K562 (cell line): ENCODE results near the gene CBX2. TPM values are rescaled to one million over a fixed set of nuclear protein-coding genes. Genes with fewer than 3 reads are reported as not detected.
A peak's percentile ranks its signal among the peaks of the same experiment; 100 is the strongest.

Experiments used
- ELF4 ChIP-seq: fragments of 450-650 bp; formaldehyde crosslinking; IDR thresholded peaks from 2 replicates; pipeline ENCODE4 v1.4.0; 2022; ENCODE audit warnings: missing genetic modification characterization
- POLR2B ChIP-seq: fragments of 450-650 bp; IDR thresholded peaks from 2 replicates; pipeline ENCODE4 v1.6.1; 2018; ENCODE audit warnings: low read depth; ENCODE audit not compliant: partially characterized antibody
- SIRT6 ChIP-seq: IDR thresholded peaks from one replicate; pipeline ENCODE4 v1.6.1; 2012; ENCODE audit warnings: low read depth, mild to moderate bottlenecking, control low read depth, inconsistent platforms, low read length, moderate library complexity
- TARDBP ChIP-seq: fragments of 450-650 bp; IDR thresholded peaks from 2 replicates; pipeline ENCODE4 v1.6.1; 2016
- TRIM28 ChIP-seq: fragments of 450-650 bp; IDR thresholded peaks from 2 replicates; pipeline ENCODE4 v1.6.1; 2017
- ZNF717 ChIP-seq: fragments of 250-450 bp; sonication (Bioruptor Pico); IDR thresholded peaks from 2 replicates; pipeline ENCODE4 v1.5.0; 2021
- ZSCAN32 ChIP-seq: fragments of 450-650 bp; formaldehyde crosslinking; IDR thresholded peaks from 2 replicates; pipeline ENCODE4 v1.4.0; 2020; ENCODE audit warnings: mild to moderate bottlenecking, moderate library complexity
- polyA plus RNA-seq, 8 experiments: library from polyadenylated mRNA; depleted of rRNA in 4 of 8; stranded (reverse) in 5 of 8; unstranded in 3 of 8; fragments of >200 nt; fragmentation: Nextera tagmentation in 2 of 8; fragmentation: Illumina TruSeq in 1 of 8; extraction: Ambion mirVana in 2 of 8; extraction: Trizol in 1 of 8; gene quantifications; 2 replicates each; pipeline versions ENCODE4 v1.2.1 to v1.2.3, GENCODE V29; 2011 to 2014; ENCODE audit warnings: inconsistent platforms in 1 of 8, missing spikeins in 1 of 8
- total RNA-seq, 7 experiments: library from RNA; depleted of rRNA in 6 of 7; stranded (reverse); fragments of >200 nt in 6 of 7; fragmentation: Illumina TruSeq in 2 of 7; extraction: Trizol in 2 of 7; gene quantifications; 2 replicates each; pipeline versions ENCODE4 v1.2.1 to v1.2.3, GENCODE V29; 2011 to 2021; ENCODE audit warnings: low replicate concordance in 1 of 7
- TF ChIP-seq, protein P1 (sequence below): fragments of 450-650 bp; formaldehyde crosslinking; IDR thresholded peaks from 2 replicates; pipeline ENCODE4 v1.4.0; 2020; ENCODE audit warnings: mild to moderate bottlenecking, mixed read lengths
- TF ChIP-seq, protein P2 (sequence below): fragments of 200-800 bp; sonication (Bioruptor generic); IDR thresholded peaks from 2 replicates; pipeline ENCODE4 v1.6.1; 2017; ENCODE audit warnings: missing genetic modification characterization, missing compliant biosample characterization
- TF ChIP-seq, protein P3 (sequence below), 2 experiments: fragments of 450-650 bp; conservative IDR thresholded peaks; 2 replicates each; pipeline ENCODE4 v1.6.1; 2017; ENCODE audit warnings: mild to moderate bottlenecking in 2 of 2, moderate library complexity in 2 of 2
- TF ChIP-seq, protein P4 (sequence below): sonication (generic); formaldehyde crosslinking; IDR thresholded peaks from 2 replicates; pipeline ENCODE4 v1.8.0; 2022; ENCODE audit warnings: mild to moderate bottlenecking, missing genetic modification reagents
- TF ChIP-seq, protein P5 (sequence below): fragments of 450-650 bp; IDR thresholded peaks from 2 replicates; pipeline ENCODE4 v1.6.1; 2017; ENCODE audit warnings: antibody characterized with exemption, mild to moderate bottlenecking

Gene CBX2
- total and polyA plus RNA-seq, 9 of the 15 experiments (the other 6 are each of a cell fraction or from before 2014, with no cell fraction given): 0.66 to 26.9 (median 13.9) TPM

DNA sequence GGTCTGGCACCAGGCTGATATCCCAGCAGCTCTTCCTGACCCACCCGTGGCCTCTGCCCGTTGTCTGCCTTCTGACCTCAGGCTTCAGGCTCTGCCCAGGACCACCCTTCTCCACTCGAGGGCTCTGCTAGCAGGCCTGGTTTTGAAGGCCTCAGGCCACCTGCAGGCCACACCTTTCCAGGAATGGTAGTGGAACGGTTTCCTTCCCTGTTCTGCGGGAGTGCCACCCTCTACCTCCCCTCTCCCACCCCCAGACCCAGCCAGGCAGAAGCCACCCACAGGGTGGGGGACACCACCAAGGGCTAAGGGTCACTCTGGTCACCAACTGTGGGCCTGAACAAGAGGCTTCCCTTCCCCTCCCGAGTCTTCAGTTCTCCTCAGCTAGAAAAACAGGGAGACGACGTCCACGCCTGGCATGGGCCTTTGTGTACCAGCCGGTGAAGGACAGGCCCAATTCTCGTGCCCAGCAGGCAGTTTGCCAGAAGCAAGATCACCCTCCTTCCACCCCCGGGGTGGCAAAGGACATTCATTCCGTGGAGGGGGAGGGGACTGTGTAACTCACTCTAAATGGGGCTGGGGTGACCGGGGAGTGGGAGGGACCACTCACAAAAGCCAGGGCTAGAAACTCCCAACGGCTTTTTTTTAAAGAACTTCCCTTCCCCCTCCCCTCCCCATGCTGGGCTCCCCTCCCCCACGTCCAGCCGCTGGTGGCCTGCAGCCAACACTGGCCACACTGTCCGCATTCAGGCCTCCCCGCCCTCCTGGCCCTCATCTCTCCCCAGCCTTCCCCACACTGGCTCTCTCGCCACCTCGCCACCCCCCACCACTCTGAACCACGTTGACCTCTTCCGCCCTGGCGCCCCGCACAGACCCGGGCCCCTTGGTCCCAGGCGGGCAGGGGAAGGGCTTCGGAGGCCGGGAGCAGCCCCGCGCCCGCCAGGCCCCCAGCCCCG, 53.6 kb downstream of the CBX2 start (continued):
- TF ChIP-seq, protein P1, sequence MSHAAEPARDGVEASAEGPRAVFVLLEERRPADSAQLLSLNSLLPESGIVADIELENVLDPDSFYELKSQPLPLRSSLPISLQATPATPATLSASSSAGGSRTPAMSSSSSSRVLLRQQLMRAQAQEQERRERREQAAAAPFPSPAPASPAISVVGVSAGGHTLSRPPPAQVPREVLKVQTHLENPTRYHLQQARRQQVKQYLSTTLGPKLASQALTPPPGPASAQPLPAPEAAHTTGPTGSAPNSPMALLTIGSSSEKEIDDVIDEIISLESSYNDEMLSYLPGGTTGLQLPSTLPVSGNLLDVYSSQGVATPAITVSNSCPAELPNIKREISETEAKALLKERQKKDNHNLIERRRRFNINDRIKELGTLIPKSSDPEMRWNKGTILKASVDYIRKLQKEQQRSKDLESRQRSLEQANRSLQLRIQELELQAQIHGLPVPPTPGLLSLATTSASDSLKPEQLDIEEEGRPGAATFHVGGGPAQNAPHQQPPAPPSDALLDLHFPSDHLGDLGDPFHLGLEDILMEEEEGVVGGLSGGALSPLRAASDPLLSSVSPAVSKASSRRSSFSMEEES: no peak
- TF ChIP-seq SIRT6 (no peak), ELF4 (CRISPR knock-in tag) (peak; percentile 59; the same call in 1 of the 2 replicates), ZSCAN32 (no peak), ZNF717 (peak; percentile 59; the same call in 1 of the 2 replicates), TRIM28 (no peak), TARDBP (no peak), POLR2B (peak; percentile 47)
- TF ChIP-seq, protein P2, sequence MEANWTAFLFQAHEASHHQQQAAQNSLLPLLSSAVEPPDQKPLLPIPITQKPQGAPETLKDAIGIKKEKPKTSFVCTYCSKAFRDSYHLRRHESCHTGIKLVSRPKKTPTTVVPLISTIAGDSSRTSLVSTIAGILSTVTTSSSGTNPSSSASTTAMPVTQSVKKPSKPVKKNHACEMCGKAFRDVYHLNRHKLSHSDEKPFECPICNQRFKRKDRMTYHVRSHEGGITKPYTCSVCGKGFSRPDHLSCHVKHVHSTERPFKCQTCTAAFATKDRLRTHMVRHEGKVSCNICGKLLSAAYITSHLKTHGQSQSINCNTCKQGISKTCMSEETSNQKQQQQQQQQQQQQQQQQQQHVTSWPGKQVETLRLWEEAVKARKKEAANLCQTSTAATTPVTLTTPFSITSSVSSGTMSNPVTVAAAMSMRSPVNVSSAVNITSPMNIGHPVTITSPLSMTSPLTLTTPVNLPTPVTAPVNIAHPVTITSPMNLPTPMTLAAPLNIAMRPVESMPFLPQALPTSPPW (CRISPR knock-in tag): peak; percentile 96
- TF ChIP-seq, protein P3, sequence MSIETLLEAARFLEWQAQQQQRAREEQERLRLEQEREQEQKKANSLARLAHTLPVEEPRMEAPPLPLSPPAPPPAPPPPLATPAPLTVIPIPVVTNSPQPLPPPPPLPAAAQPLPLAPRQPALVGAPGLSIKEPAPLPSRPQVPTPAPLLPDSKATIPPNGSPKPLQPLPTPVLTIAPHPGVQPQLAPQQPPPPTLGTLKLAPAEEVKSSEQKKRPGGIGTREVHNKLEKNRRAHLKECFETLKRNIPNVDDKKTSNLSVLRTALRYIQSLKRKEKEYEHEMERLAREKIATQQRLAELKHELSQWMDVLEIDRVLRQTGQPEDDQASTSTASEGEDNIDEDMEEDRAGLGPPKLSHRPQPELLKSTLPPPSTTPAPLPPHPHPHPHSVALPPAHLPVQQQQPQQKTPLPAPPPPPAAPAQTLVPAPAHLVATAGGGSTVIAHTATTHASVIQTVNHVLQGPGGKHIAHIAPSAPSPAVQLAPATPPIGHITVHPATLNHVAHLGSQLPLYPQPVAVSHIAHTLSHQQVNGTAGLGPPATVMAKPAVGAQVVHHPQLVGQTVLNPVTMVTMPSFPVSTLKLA (conservative IDR thresholded peaks at IDR 0.05): peak in 1 of 2 experiments; percentile 31; a peak in 3 of 4 replicates
- TF ChIP-seq, protein P4, sequence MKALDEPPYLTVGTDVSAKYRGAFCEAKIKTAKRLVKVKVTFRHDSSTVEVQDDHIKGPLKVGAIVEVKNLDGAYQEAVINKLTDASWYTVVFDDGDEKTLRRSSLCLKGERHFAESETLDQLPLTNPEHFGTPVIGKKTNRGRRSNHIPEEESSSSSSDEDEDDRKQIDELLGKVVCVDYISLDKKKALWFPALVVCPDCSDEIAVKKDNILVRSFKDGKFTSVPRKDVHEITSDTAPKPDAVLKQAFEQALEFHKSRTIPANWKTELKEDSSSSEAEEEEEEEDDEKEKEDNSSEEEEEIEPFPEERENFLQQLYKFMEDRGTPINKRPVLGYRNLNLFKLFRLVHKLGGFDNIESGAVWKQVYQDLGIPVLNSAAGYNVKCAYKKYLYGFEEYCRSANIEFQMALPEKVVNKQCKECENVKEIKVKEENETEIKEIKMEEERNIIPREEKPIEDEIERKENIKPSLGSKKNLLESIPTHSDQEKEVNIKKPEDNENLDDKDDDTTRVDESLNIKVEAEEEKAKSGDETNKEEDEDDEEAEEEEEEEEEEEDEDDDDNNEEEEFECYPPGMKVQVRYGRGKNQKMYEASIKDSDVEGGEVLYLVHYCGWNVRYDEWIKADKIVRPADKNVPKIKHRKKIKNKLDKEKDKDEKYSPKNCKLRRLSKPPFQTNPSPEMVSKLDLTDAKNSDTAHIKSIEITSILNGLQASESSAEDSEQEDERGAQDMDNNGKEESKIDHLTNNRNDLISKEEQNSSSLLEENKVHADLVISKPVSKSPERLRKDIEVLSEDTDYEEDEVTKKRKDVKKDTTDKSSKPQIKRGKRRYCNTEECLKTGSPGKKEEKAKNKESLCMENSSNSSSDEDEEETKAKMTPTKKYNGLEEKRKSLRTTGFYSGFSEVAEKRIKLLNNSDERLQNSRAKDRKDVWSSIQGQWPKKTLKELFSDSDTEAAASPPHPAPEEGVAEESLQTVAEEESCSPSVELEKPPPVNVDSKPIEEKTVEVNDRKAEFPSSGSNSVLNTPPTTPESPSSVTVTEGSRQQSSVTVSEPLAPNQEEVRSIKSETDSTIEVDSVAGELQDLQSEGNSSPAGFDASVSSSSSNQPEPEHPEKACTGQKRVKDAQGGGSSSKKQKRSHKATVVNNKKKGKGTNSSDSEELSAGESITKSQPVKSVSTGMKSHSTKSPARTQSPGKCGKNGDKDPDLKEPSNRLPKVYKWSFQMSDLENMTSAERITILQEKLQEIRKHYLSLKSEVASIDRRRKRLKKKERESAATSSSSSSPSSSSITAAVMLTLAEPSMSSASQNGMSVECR (CRISPR knock-in tag): 0 out of 2 replicates have a peak, but pooled peaks have one; percentile 3
- TF ChIP-seq, protein P5, sequence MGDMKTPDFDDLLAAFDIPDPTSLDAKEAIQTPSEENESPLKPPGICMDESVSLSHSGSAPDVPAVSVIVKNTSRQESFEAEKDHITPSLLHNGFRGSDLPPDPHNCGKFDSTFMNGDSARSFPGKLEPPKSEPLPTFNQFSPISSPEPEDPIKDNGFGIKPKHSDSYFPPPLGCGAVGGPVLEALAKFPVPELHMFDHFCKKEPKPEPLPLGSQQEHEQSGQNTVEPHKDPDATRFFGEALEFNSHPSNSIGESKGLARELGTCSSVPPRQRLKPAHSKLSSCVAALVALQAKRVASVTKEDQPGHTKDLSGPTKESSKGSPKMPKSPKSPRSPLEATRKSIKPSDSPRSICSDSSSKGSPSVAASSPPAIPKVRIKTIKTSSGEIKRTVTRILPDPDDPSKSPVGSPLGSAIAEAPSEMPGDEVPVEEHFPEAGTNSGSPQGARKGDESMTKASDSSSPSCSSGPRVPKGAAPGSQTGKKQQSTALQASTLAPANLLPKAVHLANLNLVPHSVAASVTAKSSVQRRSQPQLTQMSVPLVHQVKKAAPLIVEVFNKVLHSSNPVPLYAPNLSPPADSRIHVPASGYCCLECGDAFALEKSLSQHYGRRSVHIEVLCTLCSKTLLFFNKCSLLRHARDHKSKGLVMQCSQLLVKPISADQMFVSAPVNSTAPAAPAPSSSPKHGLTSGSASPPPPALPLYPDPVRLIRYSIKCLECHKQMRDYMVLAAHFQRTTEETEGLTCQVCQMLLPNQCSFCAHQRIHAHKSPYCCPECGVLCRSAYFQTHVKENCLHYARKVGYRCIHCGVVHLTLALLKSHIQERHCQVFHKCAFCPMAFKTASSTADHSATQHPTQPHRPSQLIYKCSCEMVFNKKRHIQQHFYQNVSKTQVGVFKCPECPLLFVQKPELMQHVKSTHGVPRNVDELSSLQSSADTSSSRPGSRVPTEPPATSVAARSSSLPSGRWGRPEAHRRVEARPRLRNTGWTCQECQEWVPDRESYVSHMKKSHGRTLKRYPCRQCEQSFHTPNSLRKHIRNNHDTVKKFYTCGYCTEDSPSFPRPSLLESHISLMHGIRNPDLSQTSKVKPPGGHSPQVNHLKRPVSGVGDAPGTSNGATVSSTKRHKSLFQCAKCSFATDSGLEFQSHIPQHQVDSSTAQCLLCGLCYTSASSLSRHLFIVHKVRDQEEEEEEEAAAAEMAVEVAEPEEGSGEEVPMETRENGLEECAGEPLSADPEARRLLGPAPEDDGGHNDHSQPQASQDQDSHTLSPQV: peak; percentile 94
